HL-60 (cell line): ENCODE data around the gene SNX30.

Experiments used
- CTCF ChIP-seq: IDR thresholded peaks from one replicate; pipeline ENCODE4 v1.5.1; 2011; ENCODE audit warnings: low read length, control low read depth, inconsistent platforms; ENCODE audit not compliant: insufficient read depth
- POLR2AphosphoS5 ChIP-seq: IDR thresholded peaks from 2 replicates; pipeline ENCODE4 v1.6.1; 2012; ENCODE audit warnings: low read depth
- REST ChIP-seq: IDR thresholded peaks from 2 replicates; pipeline ENCODE4 v1.6.1; 2012; ENCODE audit warnings: low read depth; ENCODE audit not compliant: insufficient replicate concordance
- SPI1 ChIP-seq: IDR thresholded peaks from 2 replicates; pipeline ENCODE4 v1.6.1; 2012; ENCODE audit warnings: low read depth, mild to moderate bottlenecking, borderline replicate concordance

- TF ChIP-seq POLR2AphosphoS5 (no peak), CTCF (no peak), REST (no peak), SPI1 (no peak)
These were observed 114.4 kb downstream of the SNX30 start for GRCh38 chr9:112864982-112865381.
